Epithelial cell of esophagus (primary cell): ENCODE results near the gene L3MBTL4.

Source experiments
- DNase-seq: peaks from one replicate; pipeline ENCODE4 v3.0.0; 2010; ENCODE audit warnings: low read depth
- H3K4me3 ChIP-seq: 2 replicates; pipeline ENCODE4 v1.5.1; 2011; ENCODE audit warnings: mild to moderate bottlenecking, low read length, control low read depth
- TF ChIP-seq, protein P1 (sequence below): IDR thresholded peaks from 2 replicates; pipeline ENCODE4 v1.5.1; 2011; ENCODE audit warnings: low read depth, mild to moderate bottlenecking, low read length, control low read depth, inconsistent platforms; ENCODE audit not compliant: insufficient read depth; ENCODE audit errors: missing control alignments

Gene L3MBTL4

GRCh38 chr18:6015364-6015763 is 399.3 kb downstream of the L3MBTL4 start:
- TF ChIP-seq, protein P1, sequence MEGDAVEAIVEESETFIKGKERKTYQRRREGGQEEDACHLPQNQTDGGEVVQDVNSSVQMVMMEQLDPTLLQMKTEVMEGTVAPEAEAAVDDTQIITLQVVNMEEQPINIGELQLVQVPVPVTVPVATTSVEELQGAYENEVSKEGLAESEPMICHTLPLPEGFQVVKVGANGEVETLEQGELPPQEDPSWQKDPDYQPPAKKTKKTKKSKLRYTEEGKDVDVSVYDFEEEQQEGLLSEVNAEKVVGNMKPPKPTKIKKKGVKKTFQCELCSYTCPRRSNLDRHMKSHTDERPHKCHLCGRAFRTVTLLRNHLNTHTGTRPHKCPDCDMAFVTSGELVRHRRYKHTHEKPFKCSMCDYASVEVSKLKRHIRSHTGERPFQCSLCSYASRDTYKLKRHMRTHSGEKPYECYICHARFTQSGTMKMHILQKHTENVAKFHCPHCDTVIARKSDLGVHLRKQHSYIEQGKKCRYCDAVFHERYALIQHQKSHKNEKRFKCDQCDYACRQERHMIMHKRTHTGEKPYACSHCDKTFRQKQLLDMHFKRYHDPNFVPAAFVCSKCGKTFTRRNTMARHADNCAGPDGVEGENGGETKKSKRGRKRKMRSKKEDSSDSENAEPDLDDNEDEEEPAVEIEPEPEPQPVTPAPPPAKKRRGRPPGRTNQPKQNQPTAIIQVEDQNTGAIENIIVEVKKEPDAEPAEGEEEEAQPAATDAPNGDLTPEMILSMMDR: no peak
- DNase-seq: no peak
- H3K4me3 ChIP-seq: no peak overlapping the region

DNA sequence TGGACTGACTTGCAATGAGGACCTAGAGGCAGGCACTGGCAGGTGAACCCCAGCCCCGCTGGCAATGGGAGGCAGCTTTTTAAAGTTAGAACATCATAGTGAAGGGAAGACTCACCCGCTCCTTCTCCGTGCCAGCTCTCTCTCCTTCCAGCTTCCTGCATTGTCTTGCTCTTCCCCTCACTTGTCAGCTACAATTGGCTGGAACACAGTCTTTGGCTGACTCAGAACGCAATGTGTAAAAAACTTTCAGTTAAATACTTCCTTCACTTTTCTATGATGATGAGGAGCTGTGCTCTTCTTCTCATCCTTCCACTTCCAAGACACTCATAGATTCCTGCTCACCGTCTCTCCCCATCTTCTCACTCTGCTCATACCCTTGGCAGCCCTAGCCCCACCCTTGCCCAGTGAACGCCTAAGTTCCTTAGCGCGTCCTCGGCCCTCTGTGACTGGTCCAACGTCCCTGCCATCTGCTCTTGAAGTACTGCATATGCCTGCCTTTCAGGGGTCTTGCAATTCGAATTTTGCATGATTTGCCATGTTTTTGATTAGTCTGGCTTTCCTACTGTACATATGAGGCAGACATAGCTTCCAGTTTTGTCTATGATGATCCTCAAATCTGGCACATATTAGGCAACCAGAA is 401.4 kb downstream of the L3MBTL4 start:
- DNase-seq: no peak
- H3K4me3 ChIP-seq: no peak overlapping the region
- TF ChIP-seq, protein P1: no peak

GRCh38 chr18:6010921-6011320 is 403.8 kb downstream of the L3MBTL4 start:
- TF ChIP-seq, protein P1: no peak
- no peak for DNase-seq
- H3K4me3 ChIP-seq: no peak overlapping the region

- TF ChIP-seq, protein P1: no peak
- DNase-seq: no peak
- H3K4me3 ChIP-seq: no peak overlapping the region
Observed at GRCh38 chr18:6010284-6010683, 404.4 kb downstream of the L3MBTL4 start.

- no peak overlapping the region for H3K4me3 ChIP-seq
- TF ChIP-seq, protein P1: no peak
- DNase-seq: no peak
Observed at GRCh38 chr18:6009756-6010155, 405.0 kb downstream of the L3MBTL4 start.

- no peak overlapping the region for H3K4me3 ChIP-seq
- TF ChIP-seq, protein P1: no peak
- DNase-seq: no peak
Observed at GRCh38 chr18:6004683-6005082, 410.0 kb downstream of the L3MBTL4 start.

- TF ChIP-seq, protein P1: no peak
- no peak for DNase-seq
- H3K4me3 ChIP-seq: no peak overlapping the region
Observed at GRCh38 chr18:6004119-6004518, 410.6 kb downstream of the L3MBTL4 start.
